GM20431 (cell line): ENCODE measurements around the gene ANKRD34B.

Experiments used
- in situ Hi-C: fragments of 300-500 bp; cut with MseI, MboI; formaldehyde crosslinking; loops from one replicate; pipeline ENCODE4 v1.15.0; 2020; ENCODE audit warnings: low sequenced_read_pairs; ENCODE audit not compliant: unreplicated experiment

The ANKRD34B gene

DNA sequence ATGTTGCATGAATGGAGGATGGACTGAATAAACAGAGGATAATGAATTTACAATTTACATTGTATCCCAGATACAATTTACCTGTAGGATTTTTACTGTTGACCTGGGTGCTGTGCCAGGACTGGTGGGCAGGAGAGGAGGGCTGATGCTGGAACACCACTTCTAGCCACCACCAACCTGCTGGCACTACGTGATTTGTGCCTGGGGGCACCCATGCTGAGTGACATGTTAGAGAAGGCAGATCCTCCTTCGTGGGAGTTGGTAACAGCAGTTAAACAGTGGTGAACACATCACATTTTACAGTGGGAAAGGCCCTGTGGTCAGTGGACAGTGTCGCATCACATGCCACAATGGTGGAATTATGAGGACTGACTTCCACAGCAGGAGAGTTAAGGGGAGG, 3.0 kb upstream of the ANKRD34B start:
- in situ Hi-C loops: no loop called here

DNA sequence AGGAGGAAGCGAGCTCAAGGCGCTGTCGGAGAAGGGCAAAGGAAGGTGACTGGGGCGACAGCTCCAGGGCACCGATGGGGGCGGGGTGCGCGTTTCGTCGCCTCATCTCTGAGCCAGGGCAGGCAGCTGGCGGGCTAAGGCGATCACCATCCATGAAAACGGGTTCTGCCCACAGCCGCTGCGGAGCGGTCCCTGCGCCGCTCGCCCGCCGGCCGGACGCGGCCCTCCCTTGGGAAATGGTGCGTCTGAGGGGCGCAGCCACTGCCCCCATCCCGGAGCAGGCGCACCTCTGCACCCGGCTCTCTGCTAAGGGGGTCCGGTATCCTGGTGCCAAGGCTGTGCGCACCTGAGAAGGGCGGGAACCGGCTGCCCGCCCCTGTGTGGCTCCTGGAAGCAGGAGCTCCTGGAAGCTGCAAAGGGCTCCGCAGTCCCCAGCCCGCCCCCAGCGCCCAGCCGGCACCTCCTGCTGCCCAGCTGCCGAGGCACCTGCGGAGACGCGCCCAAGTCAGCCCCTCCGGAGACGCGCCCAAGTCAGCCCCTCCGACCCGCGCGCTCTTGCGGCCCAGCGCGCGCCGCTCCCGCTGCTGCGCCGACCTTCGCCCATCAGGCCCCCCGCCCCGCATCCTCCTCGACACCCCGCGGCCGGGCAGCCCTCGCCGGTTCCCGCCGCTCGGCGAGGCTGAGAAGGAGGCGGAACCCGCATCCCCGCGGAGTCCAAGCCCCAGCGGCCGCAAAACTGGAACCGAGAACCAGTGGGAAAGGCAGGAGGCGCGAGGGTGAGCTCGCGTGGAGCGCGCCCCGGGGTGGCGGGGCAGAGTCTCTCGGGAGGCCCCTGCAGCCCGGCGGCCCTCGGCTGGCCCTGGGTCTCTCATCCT, 757 bp downstream of the ANKRD34B start:
- in situ Hi-C loops: no loop called here

DNA sequence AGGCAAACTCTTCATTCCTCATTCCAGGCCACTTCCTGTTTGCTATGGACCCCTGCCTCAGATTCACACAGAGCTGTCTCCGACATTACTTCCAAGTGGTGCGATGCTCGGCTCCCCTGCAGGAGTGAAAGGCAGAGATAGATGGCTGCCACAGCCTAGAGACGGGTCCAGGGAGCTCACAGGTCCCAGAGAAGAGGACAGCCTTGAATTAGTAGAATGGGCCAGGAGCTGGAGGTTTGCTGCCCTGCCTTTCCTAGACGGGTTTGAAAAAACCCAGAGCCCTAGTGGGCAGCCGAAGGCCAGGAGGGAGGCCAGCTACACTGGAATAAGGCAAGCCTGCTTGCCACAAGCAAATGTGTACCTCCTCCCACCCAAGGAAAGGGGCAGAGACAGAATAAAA, 1.8 kb downstream of the ANKRD34B start:
- in situ Hi-C loops: no loop called here

DNA sequence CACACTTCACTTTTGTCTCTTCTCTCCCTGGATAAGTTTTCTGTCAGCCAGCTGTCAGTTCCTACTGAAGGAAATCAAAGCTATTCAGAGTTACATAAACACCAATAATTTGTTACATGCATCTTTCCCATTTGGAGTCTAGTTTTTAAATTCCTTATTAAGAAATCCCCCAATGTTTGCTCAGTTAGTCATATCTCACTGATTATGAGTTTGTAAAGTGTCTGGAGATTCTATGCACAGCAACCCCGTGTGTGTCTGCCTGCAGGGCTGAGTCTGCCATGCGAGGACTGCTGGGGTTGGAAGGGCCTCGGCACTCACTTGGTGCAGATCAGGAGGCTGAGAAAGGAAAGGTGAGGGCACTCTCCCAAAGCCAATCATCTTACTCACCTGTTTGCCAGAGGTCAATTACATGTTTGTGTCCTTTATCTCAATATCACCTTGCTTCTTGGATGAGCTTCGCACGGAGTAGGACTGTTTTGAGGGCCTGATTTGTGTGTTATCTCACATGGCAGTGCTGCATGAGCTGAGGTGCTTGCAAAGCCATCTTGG, 3.3 kb downstream of the ANKRD34B start:
- in situ Hi-C loops: no loop called here

DNA sequence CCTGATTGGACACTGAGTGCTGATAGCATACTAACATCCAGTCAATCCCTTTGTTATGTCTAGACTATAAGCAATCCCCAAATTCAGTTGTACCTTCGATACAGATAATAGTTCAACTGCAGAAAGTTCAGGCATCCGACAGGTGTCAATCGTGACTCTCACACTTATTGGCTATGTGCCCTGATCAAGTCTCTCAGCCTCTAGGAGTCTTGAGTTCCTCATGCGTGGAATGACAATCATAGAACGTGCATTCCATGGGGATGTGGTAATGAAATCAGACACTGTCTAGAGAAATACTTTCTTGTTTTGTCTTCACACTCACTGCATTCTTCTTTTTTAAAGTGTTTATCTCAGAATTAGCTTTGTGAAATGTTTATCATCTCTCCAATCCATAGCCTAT, 4.8 kb downstream of the ANKRD34B start:
- in situ Hi-C loops: no loop called here

DNA sequence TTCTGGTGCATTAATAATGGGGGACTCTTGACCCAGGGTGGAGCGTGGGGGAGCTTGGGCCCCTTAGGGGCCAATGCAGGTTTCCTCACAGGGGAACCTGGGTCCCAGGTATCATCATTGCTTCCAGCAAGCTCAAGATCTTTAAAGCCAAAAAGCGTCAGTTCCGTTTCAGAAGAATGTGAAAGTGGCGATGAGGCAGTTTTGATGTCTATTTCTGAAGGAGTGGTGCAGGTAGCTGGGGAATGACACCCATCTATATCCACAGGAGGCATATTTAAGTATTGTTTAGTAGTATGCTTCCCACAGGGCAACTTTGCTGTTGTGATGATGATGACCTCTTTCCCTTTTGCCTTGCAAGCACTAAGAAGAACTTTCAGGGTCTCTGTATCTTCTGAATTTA, 10.8 kb downstream of the ANKRD34B start:
- in situ Hi-C loops: no loop called here

DNA sequence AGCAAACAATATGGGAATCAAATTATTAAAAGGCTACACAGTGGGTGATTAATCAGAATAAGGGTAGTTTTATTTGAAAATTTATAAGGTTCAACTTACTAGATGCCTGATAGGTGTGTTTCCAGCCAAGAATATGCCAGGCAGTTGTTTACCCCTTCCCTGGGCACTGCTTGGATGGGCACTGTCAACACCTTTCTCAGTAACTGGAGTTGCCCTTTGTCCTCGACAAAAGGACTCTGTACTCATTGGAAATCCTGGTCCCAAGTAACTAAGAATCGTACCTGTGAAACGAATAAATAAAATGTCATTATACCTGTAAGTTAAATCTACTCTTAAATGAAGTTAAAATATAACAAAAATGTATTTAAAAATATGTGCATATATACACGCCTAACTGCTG, 15.0 kb downstream of the ANKRD34B start:
- in situ Hi-C loops: no loop called here

DNA sequence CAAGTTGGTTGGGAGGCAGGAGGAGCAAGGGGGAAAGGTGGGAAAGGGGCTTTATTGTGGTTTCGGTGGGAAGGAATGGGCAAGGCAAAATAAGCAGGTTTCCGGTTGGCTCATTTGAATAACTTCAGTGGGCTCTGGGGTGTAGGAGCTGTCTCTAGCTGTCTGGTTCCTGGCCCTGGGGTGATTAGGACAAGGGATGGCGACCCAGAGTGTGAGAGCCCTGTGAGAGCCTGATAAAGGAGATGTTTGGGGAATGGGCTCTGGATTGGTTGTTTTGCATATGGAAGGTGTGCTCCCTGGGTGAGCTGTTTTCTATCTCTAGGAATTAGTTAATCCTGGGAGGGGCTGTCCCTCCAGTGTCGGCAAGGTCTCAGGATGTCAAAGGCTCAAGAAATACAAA, 15.4 kb downstream of the ANKRD34B start:
- in situ Hi-C loops: no loop called here

DNA sequence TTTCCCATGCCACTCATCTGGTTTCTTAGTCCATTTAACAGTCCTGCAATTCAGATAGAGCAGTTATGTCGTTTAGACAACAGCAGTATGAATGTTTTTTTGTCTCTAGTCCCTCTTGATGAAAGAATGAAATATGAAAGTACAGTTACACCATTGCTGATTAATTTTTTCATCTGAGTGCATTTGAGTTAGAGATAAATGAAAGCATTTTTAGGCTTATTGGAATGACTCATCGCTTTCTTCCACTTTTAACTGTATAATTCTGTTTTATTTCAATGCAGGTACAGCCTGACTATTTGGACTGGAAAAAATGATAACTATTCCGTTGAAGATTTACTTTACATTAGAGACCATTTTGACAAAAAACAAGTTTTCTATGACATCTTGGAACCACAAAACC, 28.7 kb downstream of the ANKRD34B start:
- in situ Hi-C loops: no loop called here

DNA sequence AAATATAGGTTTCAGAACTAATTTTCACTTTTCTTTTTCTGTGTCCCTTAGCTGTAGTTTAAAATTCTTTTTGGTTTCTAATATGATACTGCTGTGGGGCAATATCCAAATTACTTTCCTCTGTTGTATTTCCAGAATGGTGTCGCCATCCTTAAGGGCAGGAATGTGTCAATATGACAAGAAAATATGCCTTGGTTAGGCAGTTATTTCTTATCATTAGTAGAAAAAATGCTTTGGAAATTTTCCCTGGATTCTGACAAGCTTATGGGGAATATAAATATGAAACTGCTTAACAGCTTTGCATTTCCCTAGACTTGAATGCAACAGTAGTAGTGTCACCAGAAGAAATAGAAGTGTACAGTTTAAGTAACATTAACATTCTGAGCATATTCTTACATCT, 29.4 kb downstream of the ANKRD34B start:
- in situ Hi-C loops: no loop called here

DNA sequence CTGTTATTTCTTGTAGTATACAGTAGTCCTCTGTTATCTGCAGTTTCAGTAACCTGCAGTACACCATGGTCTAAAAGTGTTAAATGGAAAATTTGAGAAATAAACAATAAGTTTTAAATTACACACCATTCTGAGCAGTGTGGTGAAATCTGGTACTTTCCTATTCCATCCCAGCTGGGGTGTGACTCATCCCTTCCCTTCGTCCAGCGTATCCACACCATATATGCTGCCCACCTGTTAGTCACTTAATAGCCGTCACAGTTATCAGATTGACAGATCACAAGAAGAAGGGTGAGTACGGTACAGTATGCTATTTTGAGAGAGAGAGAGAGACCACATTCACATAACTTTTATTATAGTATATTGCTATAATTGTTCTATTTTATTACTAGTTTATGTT, 53.3 kb downstream of the ANKRD34B start:
- in situ Hi-C loops: no loop called here

DNA sequence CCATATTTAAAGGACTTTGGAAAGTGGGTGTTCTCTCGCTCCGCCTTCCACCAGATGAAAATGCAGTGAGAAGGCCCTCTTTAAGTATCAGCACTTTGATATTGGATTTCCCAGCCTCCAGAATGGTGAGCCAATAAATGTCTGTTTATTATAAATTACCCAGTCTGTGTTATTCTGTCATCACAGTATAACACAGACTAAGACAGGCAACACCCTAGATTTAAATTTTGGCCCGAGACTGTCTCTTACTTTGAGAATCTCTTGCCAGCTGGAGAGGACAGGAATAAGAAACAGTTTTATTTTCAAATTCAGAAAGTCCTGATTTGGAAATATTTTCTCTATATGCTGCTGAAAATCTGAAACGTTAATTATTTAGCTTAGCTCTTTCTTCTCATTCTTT, 60.7 kb downstream of the ANKRD34B start:
- in situ Hi-C loops: no loop called here

DNA sequence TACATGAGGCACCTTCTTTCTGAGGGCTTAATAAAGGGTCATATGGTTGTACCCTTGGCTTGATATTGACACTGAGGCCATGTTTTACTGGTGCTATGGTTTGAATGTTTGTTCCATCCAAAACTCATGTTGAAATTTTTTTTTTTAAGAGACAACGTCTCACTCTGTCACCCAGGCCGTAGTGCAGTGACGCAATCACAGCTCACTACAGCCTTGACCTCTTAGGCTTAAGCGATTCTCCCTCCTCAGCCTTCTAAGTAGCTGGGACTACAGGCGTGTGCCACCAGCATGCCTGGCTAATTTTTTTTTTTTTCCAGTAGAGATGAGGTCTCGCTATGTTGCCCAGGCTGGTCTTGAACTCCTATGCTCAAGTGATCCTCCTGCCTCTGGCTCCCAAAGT, 61.2 kb downstream of the ANKRD34B start:
- in situ Hi-C loops: no loop called here

DNA sequence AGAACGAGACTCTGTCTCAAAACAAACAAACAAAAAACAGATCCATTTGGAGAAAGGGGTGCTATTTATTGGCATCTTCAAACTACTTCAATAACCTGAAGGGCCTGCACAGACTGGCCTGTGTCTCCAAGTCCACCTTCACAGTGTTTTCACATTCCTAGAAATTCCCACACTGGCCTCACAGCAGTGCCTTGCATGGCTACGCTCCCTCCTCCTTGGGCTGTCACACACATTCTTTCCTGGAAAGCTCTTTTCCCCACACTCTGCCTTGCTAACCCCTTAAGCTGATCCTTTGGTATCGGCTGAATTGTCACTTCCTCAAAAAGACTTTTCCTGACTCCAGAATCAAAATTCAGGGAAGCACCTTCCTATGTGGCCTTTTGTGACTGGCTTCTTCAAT, 62.4 kb downstream of the ANKRD34B start:
- in situ Hi-C loops: no loop called here
